ENCODE results near the gene LARGE2.

Gene LARGE2

DNA sequence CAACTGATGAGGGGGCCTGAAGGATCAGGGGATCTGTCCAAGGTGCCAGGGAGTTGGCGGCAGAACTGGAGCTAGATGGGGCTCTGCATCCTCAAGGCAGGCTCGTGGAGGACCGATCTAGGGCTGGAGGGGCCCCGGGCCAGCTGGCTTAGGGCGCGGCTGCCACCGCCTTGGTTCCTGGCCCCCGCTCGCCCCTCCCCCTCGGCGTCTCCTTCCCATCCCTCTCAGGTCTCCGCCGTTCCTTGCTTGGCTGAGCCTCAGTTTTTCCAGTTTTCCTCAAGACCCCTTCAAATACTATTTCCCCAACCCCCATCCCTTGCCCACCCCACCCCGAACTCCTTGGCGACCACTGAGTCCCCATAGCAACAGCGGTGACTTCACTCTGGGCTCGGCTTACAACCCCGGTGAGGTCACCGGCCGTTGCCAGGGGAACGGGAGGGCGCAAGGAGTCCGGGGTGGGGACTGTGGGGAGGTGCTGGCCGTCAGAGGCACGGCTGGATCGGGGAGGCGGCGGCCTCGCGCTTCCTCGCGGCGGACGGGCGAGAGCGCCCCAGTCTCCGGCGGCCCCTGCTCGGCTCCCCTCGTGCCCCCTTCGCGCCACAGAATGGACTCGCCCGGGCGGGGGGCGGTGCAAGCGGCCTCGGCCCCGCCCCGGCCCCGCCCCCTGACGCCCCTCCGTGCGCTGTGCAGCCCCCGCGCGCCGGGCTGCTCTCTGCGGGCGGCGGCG, 22.8 kb upstream of the LARGE2 start (continued):
- TF ChIP-seq, protein P1, sequence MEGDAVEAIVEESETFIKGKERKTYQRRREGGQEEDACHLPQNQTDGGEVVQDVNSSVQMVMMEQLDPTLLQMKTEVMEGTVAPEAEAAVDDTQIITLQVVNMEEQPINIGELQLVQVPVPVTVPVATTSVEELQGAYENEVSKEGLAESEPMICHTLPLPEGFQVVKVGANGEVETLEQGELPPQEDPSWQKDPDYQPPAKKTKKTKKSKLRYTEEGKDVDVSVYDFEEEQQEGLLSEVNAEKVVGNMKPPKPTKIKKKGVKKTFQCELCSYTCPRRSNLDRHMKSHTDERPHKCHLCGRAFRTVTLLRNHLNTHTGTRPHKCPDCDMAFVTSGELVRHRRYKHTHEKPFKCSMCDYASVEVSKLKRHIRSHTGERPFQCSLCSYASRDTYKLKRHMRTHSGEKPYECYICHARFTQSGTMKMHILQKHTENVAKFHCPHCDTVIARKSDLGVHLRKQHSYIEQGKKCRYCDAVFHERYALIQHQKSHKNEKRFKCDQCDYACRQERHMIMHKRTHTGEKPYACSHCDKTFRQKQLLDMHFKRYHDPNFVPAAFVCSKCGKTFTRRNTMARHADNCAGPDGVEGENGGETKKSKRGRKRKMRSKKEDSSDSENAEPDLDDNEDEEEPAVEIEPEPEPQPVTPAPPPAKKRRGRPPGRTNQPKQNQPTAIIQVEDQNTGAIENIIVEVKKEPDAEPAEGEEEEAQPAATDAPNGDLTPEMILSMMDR (tag by site-specific recombination; IDR thresholded peaks at IDR 0.05) = no peak
- TF ChIP-seq ZBTB20 (tag by site-specific recombination; IDR thresholded peaks at IDR 0.05) (peak; percentile 87), SP2 (tag by site-specific recombination; IDR thresholded peaks at IDR 0.05) (peak; percentile 59), KLF8 (tag by site-specific recombination; IDR thresholded peaks at IDR 0.05) (peak; percentile 69; the same call in 1 of the 2 replicates), ZNF324 (tag by site-specific recombination; IDR thresholded peaks at IDR 0.05) (0 out of 2 replicates have a peak, but pooled peaks have one; percentile 41), ZBTB17 (tag by site-specific recombination; IDR thresholded peaks at IDR 0.05) (peak; percentile 97), KLF10 (tag by site-specific recombination; IDR thresholded peaks at IDR 0.05) (peak; percentile 91), ZBTB8A (tag by site-specific recombination; IDR thresholded peaks at IDR 0.05) (peak; percentile 31; the same call in 1 of the 2 replicates), WT1 (tag by site-specific recombination; IDR thresholded peaks at IDR 0.05) (no peak; the same call in 1 of the 2 replicates), ZNF266 (tag by site-specific recombination; IDR thresholded peaks at IDR 0.05; ENCODE audit: low read depth) (no peak), GLIS1 (tag by site-specific recombination; IDR thresholded peaks at IDR 0.05) (peak; percentile 30; the same call in 1 of the 2 replicates), ZNF561 (tag by site-specific recombination; IDR thresholded peaks at IDR 0.05; ENCODE audit: borderline replicate concordance) (peak; percentile 81; the same call in 1 of the 2 replicates), ZNF596 (tag by site-specific recombination; IDR thresholded peaks at IDR 0.05) (no peak), ZXDB (tag by site-specific recombination; IDR thresholded peaks at IDR 0.05) (peak; percentile 90), KLF1 (tag by site-specific recombination; IDR thresholded peaks at IDR 0.05) (peak; percentile 83), SP7 (tag by site-specific recombination; IDR thresholded peaks at IDR 0.05) (peak; percentile 61; the same call in 1 of the 2 replicates), ZNF311 (tag by site-specific recombination; IDR thresholded peaks at IDR 0.05; ENCODE audit: borderline replicate concordance) (no peak)
- TF ChIP-seq, protein P2, sequence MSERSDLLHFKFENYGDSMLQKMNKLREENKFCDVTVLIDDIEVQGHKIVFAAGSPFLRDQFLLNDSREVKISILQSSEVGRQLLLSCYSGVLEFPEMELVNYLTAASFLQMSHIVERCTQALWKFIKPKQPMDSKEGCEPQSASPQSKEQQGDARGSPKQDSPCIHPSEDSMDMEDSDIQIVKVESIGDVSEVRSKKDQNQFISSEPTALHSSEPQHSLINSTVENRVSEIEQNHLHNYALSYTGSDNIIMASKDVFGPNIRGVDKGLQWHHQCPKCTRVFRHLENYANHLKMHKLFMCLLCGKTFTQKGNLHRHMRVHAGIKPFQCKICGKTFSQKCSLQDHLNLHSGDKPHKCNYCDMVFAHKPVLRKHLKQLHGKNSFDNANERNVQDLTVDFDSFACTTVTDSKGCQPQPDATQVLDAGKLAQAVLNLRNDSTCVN (tag by site-specific recombination; optimal IDR thresholded peaks at IDR 0.05) = peak; percentile 64
- TF ChIP-seq, protein P3, sequence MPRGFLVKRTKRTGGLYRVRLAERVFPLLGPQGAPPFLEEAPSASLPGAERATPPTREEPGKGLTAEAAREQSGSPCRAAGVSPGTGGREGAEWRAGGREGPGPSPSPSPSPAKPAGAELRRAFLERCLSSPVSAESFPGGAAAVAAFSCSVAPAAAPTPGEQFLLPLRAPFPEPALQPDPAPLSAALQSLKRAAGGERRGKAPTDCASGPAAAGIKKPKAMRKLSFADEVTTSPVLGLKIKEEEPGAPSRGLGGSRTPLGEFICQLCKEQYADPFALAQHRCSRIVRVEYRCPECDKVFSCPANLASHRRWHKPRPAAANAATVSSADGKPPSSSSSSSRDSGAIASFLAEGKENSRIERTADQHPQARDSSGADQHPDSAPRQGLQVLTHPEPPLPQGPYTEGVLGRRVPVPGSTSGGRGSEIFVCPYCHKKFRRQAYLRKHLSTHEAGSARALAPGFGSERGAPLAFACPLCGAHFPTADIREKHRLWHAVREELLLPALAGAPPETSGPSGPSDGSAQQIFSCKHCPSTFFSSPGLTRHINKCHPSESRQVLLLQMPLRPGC (tag by site-specific recombination; IDR thresholded peaks at IDR 0.05) = 0 out of 2 replicates have a peak, but pooled peaks have one; percentile 40
- TF ChIP-seq, protein P4, sequence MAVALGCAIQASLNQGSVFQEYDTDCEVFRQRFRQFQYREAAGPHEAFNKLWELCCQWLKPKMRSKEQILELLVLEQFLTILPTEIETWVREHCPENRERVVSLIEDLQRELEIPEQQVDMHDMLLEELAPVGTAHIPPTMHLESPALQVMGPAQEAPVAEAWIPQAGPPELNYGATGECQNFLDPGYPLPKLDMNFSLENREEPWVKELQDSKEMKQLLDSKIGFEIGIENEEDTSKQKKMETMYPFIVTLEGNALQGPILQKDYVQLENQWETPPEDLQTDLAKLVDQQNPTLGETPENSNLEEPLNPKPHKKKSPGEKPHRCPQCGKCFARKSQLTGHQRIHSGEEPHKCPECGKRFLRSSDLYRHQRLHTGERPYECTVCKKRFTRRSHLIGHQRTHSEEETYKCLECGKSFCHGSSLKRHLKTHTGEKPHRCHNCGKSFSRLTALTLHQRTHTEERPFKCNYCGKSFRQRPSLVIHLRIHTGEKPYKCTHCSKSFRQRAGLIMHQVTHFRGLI (tag by site-specific recombination; IDR thresholded peaks at IDR 0.05) = no peak
- TF ChIP-seq, protein P5, sequence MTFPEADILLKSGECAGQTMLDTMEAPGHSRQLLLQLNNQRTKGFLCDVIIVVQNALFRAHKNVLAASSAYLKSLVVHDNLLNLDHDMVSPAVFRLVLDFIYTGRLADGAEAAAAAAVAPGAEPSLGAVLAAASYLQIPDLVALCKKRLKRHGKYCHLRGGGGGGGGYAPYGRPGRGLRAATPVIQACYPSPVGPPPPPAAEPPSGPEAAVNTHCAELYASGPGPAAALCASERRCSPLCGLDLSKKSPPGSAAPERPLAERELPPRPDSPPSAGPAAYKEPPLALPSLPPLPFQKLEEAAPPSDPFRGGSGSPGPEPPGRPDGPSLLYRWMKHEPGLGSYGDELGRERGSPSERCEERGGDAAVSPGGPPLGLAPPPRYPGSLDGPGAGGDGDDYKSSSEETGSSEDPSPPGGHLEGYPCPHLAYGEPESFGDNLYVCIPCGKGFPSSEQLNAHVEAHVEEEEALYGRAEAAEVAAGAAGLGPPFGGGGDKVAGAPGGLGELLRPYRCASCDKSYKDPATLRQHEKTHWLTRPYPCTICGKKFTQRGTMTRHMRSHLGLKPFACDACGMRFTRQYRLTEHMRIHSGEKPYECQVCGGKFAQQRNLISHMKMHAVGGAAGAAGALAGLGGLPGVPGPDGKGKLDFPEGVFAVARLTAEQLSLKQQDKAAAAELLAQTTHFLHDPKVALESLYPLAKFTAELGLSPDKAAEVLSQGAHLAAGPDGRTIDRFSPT (tag by site-specific recombination; IDR thresholded peaks at IDR 0.05) = peak; percentile 57; the same call in 1 of the 2 replicates
- TF ChIP-seq, protein P6, sequence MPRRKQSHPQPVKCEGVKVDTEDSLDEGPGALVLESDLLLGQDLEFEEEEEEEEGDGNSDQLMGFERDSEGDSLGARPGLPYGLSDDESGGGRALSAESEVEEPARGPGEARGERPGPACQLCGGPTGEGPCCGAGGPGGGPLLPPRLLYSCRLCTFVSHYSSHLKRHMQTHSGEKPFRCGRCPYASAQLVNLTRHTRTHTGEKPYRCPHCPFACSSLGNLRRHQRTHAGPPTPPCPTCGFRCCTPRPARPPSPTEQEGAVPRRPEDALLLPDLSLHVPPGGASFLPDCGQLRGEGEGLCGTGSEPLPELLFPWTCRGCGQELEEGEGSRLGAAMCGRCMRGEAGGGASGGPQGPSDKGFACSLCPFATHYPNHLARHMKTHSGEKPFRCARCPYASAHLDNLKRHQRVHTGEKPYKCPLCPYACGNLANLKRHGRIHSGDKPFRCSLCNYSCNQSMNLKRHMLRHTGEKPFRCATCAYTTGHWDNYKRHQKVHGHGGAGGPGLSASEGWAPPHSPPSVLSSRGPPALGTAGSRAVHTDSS (tag by site-specific recombination; IDR thresholded peaks at IDR 0.05) = no peak
- TF ChIP-seq, protein P7, sequence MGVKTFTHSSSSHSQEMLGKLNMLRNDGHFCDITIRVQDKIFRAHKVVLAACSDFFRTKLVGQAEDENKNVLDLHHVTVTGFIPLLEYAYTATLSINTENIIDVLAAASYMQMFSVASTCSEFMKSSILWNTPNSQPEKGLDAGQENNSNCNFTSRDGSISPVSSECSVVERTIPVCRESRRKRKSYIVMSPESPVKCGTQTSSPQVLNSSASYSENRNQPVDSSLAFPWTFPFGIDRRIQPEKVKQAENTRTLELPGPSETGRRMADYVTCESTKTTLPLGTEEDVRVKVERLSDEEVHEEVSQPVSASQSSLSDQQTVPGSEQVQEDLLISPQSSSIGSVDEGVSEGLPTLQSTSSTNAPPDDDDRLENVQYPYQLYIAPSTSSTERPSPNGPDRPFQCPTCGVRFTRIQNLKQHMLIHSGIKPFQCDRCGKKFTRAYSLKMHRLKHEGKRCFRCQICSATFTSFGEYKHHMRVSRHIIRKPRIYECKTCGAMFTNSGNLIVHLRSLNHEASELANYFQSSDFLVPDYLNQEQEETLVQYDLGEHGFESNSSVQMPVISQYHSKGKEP (tag by site-specific recombination; IDR thresholded peaks at IDR 0.05) = no peak
